ENCODE data around the gene ZAP70. TPM values are rescaled to one million over a fixed set of nuclear protein-coding genes. Genes with fewer than 3 reads are reported as not detected.

ZAP70 gene
- total and polyA plus RNA-seq, 8 donors = 1.4 to 8.3 (median 2.2) TPM

GRCh38 chr2:97731274-97732020 lies 18.1 kb downstream of the ZAP70 start:
- Histone ChIP-seq H3K4me1 (no peaks in the 10 kb centered on the region), H3K27ac (no peak overlapping the region), H3K4me3 (no peak overlapping the region), H3K27me3 (no peaks in the 10 kb centered on the region), H3K36me3 (no peaks in the 10 kb centered on the region), H3K9me3 (peaks cover 0 to 10% of the 10 kb centered on the region in 2 donors)
- intact Hi-C loops (cut with DNase I) = no loop called here
- TF ChIP-seq CTCF (IDR thresholded peaks at IDR 0.05) = no peak
- DNase-seq = peak in 2 of 4 donors; percentile 19 to 25
- no peak for ATAC-seq

GRCh38 chr2:97732436-97733340 lies 19.3 kb downstream of the ZAP70 start:
- DNase-seq = peak in 2 of 4 donors; percentile 17 to 63
- peaks cover 0 to 10% of the 10 kb centered on the region in 2 donors for H3K9me3 ChIP-seq
- no peaks in the 10 kb centered on the region for H3K27me3 ChIP-seq
- H3K4me1 ChIP-seq = no peaks in the 10 kb centered on the region
- no peak overlapping the region for H3K4me3 ChIP-seq
- H3K36me3 ChIP-seq = no peaks in the 10 kb centered on the region
- no peak for ATAC-seq
- no peak overlapping the region for H3K27ac ChIP-seq
- no peak for TF ChIP-seq CTCF (IDR thresholded peaks at IDR 0.05)
- intact Hi-C loops (cut with DNase I) = no loop called here

- DNase-seq = peak in 2 of 4 donors; percentile 21 to 57
- Histone ChIP-seq H3K9me3 (peaks cover 0 to 10% of the 10 kb centered on the region in 2 donors), H3K36me3 (no peaks in the 10 kb centered on the region), H3K27ac (no peak overlapping the region), H3K27me3 (no peaks in the 10 kb centered on the region), H3K4me1 (no peaks in the 10 kb centered on the region), H3K4me3 (no peak overlapping the region)
- no peak for TF ChIP-seq CTCF (IDR thresholded peaks at IDR 0.05)
- ATAC-seq = no peak
- intact Hi-C loops (cut with DNase I) = no loop called here
Measured at GRCh38 chr2:97733341-97734035, 20.1 kb downstream of the ZAP70 start.

GRCh38 chr2:97734061-97735051 lies 21.0 kb downstream of the ZAP70 start:
- TF ChIP-seq CTCF (IDR thresholded peaks at IDR 0.05) = no peak
- Histone ChIP-seq H3K27ac (no peak overlapping the region), H3K4me1 (no peaks in the 10 kb centered on the region), H3K9me3 (peaks cover 0 to 10% of the 10 kb centered on the region in 2 donors), H3K36me3 (no peaks in the 10 kb centered on the region), H3K27me3 (peaks cover 0 to 4% of the 10 kb centered on the region in 2 donors), H3K4me3 (no peak overlapping the region)
- intact Hi-C loops (cut with DNase I) = no loop called here
- peak in 2 of 4 donors; percentile 28 to 76 for DNase-seq
- no peak for ATAC-seq
